ENCODE results near the gene PDE6C. TPM values are rescaled to one million over a fixed set of nuclear protein-coding genes. Genes with fewer than 3 reads are reported as not detected.

The PDE6C gene
- total RNA-seq, 1 donor from 2014 or later: not detected

- no peak overlapping the region for H3K4me3 Mint-ChIP-seq (ENCODE audit: unreplicated experiment)
- H3K27ac Mint-ChIP-seq (ENCODE audit: unreplicated experiment): no peak overlapping the region
- DNase-seq (ENCODE audit: low spot score): no peak
- peaks cover 15% of the 10 kb centered on the region for H3K27me3 Mint-ChIP-seq (ENCODE audit: low read depth)
- peaks cover 2% of the 10 kb centered on the region for H3K36me3 Mint-ChIP-seq (ENCODE audit: low read depth)
- peaks cover 4% of the 10 kb centered on the region for H3K4me1 Mint-ChIP-seq (ENCODE audit: low read depth)
- no peaks in the 10 kb centered on the region for H3K9me3 Mint-ChIP-seq (ENCODE audit: low read depth)
- TF ChIP-seq, protein P1, sequence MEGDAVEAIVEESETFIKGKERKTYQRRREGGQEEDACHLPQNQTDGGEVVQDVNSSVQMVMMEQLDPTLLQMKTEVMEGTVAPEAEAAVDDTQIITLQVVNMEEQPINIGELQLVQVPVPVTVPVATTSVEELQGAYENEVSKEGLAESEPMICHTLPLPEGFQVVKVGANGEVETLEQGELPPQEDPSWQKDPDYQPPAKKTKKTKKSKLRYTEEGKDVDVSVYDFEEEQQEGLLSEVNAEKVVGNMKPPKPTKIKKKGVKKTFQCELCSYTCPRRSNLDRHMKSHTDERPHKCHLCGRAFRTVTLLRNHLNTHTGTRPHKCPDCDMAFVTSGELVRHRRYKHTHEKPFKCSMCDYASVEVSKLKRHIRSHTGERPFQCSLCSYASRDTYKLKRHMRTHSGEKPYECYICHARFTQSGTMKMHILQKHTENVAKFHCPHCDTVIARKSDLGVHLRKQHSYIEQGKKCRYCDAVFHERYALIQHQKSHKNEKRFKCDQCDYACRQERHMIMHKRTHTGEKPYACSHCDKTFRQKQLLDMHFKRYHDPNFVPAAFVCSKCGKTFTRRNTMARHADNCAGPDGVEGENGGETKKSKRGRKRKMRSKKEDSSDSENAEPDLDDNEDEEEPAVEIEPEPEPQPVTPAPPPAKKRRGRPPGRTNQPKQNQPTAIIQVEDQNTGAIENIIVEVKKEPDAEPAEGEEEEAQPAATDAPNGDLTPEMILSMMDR (IDR thresholded peaks at IDR 0.05): no peak
These were observed 35.4 kb upstream of the PDE6C start for GRCh38 chr10:93576888-93577287.

GRCh38 chr10:93577565-93577964, 34.8 kb upstream of the PDE6C start:
- Mint-ChIP-seq H3K9me3 (ENCODE audit: low read depth) (no peaks in the 10 kb centered on the region), H3K27me3 (ENCODE audit: low read depth) (peaks cover 9% of the 10 kb centered on the region), H3K36me3 (ENCODE audit: low read depth) (peaks cover 2% of the 10 kb centered on the region), H3K4me3 (ENCODE audit: unreplicated experiment) (no peak overlapping the region), H3K27ac (ENCODE audit: unreplicated experiment) (no peak overlapping the region), H3K4me1 (ENCODE audit: low read depth) (peaks cover 4% of the 10 kb centered on the region)
- no peak for DNase-seq (ENCODE audit: low spot score)
- TF ChIP-seq, protein P1 (IDR thresholded peaks at IDR 0.05): no peak

DNA sequence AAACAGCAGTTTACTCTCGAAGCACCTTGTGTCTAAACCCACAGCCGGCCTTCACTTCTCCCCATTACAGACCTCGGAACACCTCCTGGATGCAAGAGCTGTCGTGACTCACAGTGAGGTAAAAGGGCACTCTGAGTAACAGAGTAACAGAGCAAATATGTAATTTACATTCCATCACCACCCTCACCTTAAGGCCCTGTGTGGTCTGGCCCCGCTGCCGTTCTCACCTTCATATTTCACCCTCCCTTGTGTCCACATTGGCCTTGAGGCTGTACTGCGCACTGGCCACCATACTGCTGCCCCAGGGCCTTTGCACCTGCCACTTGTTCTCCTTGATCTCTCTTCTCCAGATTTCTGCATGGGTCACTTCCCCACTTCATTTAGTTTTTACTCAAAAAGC, 33.2 kb upstream of the PDE6C start:
- Mint-ChIP-seq H3K4me3 (ENCODE audit: unreplicated experiment) (no peak overlapping the region), H3K27ac (ENCODE audit: unreplicated experiment) (no peak overlapping the region), H3K27me3 (ENCODE audit: low read depth) (peaks cover 4% of the 10 kb centered on the region), H3K4me1 (ENCODE audit: low read depth) (peaks cover 4% of the 10 kb centered on the region), H3K9me3 (ENCODE audit: low read depth) (no peaks in the 10 kb centered on the region), H3K36me3 (ENCODE audit: low read depth) (peaks cover 2% of the 10 kb centered on the region)
- DNase-seq (ENCODE audit: low spot score): no peak
- TF ChIP-seq, protein P1 (IDR thresholded peaks at IDR 0.05): no peak

GRCh38 chr10:93579985-93580711, 32.2 kb upstream of the PDE6C start:
- no peaks in the 10 kb centered on the region for H3K9me3 Mint-ChIP-seq (ENCODE audit: low read depth)
- H3K4me1 Mint-ChIP-seq (ENCODE audit: low read depth): peaks cover 4% of the 10 kb centered on the region
- TF ChIP-seq, protein P1 (IDR thresholded peaks at IDR 0.05): no peak
- DNase-seq (ENCODE audit: low spot score): no peak
- no peak overlapping the region for H3K27ac Mint-ChIP-seq (ENCODE audit: unreplicated experiment)
- H3K36me3 Mint-ChIP-seq (ENCODE audit: low read depth): peaks cover 2% of the 10 kb centered on the region
- no peak overlapping the region for H3K4me3 Mint-ChIP-seq (ENCODE audit: unreplicated experiment)
- peaks cover 4% of the 10 kb centered on the region for H3K27me3 Mint-ChIP-seq (ENCODE audit: low read depth)

DNA sequence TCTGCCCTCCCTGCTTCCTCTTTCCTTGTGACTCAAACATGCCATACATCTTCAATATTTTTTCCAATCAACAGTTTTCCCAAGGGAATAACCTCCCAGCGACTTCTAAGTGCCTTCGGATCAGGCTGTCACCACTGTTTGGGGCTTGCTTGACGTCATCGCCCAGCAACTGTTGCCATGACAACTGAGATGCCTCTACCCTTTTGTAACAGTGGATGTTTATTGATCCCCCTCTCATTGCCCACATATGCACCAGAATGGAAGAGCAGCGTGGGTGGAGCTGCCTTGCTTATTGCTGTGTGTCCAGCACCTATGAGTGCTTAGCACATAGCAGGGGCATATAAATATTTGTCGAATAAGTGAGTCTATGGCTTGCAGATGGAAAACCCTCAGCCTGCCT, 31.5 kb upstream of the PDE6C start:
- Mint-ChIP-seq H3K9me3 (ENCODE audit: low read depth) (no peaks in the 10 kb centered on the region), H3K27ac (ENCODE audit: unreplicated experiment) (no peak overlapping the region), H3K36me3 (ENCODE audit: low read depth) (peaks cover 2% of the 10 kb centered on the region), H3K27me3 (ENCODE audit: low read depth) (peaks cover 4% of the 10 kb centered on the region), H3K4me1 (ENCODE audit: low read depth) (peaks cover 4% of the 10 kb centered on the region), H3K4me3 (ENCODE audit: unreplicated experiment) (no peak overlapping the region)
- TF ChIP-seq, protein P1 (IDR thresholded peaks at IDR 0.05): no peak
- no peak for DNase-seq (ENCODE audit: low spot score)
